Measurements from ENCODE around the gene LRRN4CL.
A peak's percentile ranks its signal among the peaks of the same experiment; 100 is the strongest.
"Not testable (repeated sequence)": the region's sequence is repeated elsewhere in the genome, so short reads cannot be mapped to it uniquely, and the experiment has no call there.

The LRRN4CL gene

GRCh38 chr11:62705413-62705812, 16.1 kb upstream of the LRRN4CL start:
- TF ChIP-seq ZNF274 (IDR thresholded peaks at IDR 0.05; ENCODE audit: low read depth, low read length) = no peak
- peak overlapping the region; percentile 68 for H3K4me3 ChIP-seq (ENCODE audit: low read length)

- H3K4me3 ChIP-seq (ENCODE audit: low read length) = not testable (repeated sequence)
Observed at GRCh38 chr11:62703921-62704320, 14.6 kb upstream of the LRRN4CL start.

- H3K4me3 ChIP-seq (ENCODE audit: low read length) = no peak overlapping the region
- TF ChIP-seq ZNF274 (IDR thresholded peaks at IDR 0.05; ENCODE audit: low read depth, low read length) = no peak
Observed at GRCh38 chr11:62702246-62702645, 12.9 kb upstream of the LRRN4CL start.

GRCh38 chr11:62694455-62695167, 5.3 kb upstream of the LRRN4CL start:
- no peak overlapping the region for H3K4me3 ChIP-seq (ENCODE audit: low read length)
- TF ChIP-seq ZNF274 (IDR thresholded peaks at IDR 0.05; ENCODE audit: low read depth, low read length) = no peak

- H3K4me3 ChIP-seq (ENCODE audit: low read length) = not testable (repeated sequence)
Observed at GRCh38 chr11:62693624-62694023, 4.3 kb upstream of the LRRN4CL start.

GRCh38 chr11:62688491-62688890, 839 bp downstream of the LRRN4CL start:
- no peak for TF ChIP-seq ZNF274 (IDR thresholded peaks at IDR 0.05; ENCODE audit: low read depth, low read length)
- H3K4me3 ChIP-seq (ENCODE audit: low read length) = no peak overlapping the region

- TF ChIP-seq ZNF274 (IDR thresholded peaks at IDR 0.05; ENCODE audit: low read depth, low read length) = no peak
- no peak overlapping the region for H3K4me3 ChIP-seq (ENCODE audit: low read length)
Observed at GRCh38 chr11:62687508-62688396, 1.6 kb downstream of the LRRN4CL start.

DNA sequence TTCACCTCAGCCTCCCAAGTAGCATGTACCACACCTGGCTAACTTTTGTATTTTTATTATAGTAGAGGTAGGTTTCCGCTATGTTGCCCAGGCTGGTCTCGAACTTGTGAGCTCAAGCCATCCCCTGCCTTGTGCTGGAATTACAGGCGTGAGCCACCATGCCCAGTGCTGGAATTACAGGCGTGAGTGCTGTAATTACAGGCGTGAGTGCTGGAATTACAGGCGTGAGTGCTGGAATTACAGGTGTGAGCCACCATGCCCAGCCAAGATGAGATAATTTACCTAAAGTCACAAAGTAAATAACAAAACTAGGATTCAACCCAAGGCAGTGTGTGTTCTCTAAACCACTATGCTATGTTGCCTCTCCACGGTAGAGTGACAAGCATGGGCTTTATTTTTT, 6.8 kb downstream of the LRRN4CL start:
- H3K4me3 ChIP-seq (ENCODE audit: low read length) = no peak overlapping the region
- TF ChIP-seq ZNF274 (IDR thresholded peaks at IDR 0.05; ENCODE audit: low read depth, low read length) = no peak

GRCh38 chr11:62680825-62681240, 8.5 kb downstream of the LRRN4CL start:
- H3K4me3 ChIP-seq (ENCODE audit: low read length) = no peak overlapping the region
- no peak for TF ChIP-seq ZNF274 (IDR thresholded peaks at IDR 0.05; ENCODE audit: low read depth, low read length)

DNA sequence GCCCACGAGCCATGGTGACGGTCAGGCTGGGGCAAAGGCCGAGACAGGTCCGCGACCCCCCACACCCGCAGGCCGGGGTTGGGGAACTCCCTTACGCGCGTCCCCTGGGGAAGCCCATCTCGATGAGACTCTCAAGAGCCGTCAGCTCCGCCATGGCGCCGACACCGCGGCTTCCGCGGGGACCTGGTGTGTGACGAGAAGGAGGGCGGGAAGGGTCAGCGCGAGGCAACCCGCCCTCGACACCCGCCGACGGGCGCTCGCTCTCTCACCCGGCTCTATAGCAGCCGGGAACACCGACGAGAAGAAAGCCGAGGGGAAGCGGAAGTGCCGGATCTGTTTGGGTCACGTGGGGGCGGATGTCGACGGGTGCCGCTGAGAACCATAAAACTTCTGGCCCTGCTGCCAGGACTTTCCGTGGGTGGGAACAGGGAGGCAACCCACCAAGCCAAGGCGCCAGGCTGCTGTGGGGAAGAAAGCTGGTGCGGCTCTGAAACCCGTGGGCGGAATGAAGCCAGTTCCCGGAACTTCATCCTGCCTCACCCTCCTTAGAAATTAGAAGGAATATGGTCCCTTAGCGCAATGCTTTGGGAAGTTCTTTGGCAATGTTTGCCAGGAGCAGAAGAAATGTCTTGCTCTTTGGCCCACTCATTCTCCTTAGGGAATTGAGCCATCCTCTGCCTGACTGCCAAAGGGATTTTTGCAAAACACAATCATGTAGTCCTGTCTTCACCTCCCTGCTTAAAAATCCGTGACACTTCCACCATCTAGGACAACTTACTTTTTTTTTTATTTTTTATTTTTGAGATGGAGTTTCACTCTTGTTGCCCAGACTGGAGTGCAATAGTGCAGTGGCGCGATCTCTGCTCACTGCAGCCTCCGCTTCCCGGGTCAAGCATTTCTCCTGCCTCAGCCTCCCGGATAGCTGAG, 10.3 kb downstream of the LRRN4CL start, which contains the start of gene UBXN1:
TSS of gene UBXN1 (minus strand) at position 304 of the 927 bp plus-strand sequence. CDS start at position 154, 150 bp downstream.
- H3K4me3 ChIP-seq (ENCODE audit: low read length) = peak within 1 kb of the TSS; percentile 91
- no peak for TF ChIP-seq ZNF274 (IDR thresholded peaks at IDR 0.05; ENCODE audit: low read depth, low read length)

GRCh38 chr11:62678433-62678769, 10.9 kb downstream of the LRRN4CL start:
- TF ChIP-seq ZNF274 (IDR thresholded peaks at IDR 0.05; ENCODE audit: low read depth, low read length) = no peak
- H3K4me3 ChIP-seq (ENCODE audit: low read length) = peak overlapping the region; percentile 91

DNA sequence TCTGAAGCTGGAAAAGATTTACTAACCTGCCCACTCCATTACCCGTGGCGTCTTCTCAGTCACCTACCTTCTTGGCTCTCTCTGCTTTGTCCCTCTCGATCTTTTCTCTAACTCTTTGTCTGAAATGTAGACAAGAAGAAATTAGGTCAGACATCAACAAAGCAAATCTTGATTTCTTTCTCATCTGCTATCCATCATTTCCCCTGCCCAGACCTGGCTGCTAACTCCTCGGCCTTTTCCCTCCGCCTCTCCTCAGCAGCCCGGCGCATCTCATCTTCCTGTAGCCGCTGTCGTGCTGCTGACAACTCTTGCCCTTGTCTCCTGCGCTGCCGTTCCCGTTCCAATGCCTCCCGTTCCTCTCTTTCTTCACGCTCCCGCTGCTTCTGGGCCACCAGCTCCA, 11.6 kb downstream of the LRRN4CL start:
- TF ChIP-seq ZNF274 (IDR thresholded peaks at IDR 0.05; ENCODE audit: low read depth, low read length) = no peak
- H3K4me3 ChIP-seq (ENCODE audit: low read length) = peak overlapping the region; percentile 91; the same call in 1 of the 2 replicates

GRCh38 chr11:62677156-62677555, 12.2 kb downstream of the LRRN4CL start:
- TF ChIP-seq ZNF274 (IDR thresholded peaks at IDR 0.05; ENCODE audit: low read depth, low read length) = no peak
- no peak overlapping the region for H3K4me3 ChIP-seq (ENCODE audit: low read length)

- H3K4me3 ChIP-seq (ENCODE audit: low read length) = no peak overlapping the region
- no peak for TF ChIP-seq ZNF274 (IDR thresholded peaks at IDR 0.05; ENCODE audit: low read depth, low read length)
Observed at GRCh38 chr11:62676698-62677097, 12.6 kb downstream of the LRRN4CL start.

DNA sequence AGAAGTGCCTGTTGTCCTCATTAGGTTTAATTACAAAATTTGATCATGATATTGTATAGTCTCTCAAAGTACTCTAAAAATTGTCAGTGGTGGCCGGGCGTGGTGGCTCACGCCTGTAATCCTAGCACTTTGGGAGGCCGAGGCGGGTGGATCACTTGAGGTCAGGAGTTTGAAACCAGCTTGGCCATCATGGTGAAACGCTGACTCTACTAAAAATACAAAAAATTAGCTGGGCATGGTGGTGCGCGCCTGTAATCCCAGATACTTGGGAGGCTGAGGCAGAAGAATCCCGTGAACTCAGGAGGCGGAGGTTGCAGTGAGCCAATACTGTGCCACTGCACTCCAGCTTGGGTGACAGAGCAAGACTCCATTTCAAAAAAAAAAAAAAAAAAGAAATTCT, 13.9 kb downstream of the LRRN4CL start:
- H3K4me3 ChIP-seq (ENCODE audit: low read length) = not testable (repeated sequence)
